GM03348 (cell line): ENCODE measurements around the gene CCDC188.
"Not testable (repeated sequence)": the region's sequence is repeated elsewhere in the genome, so short reads cannot be mapped to it uniquely, and the experiment has no call there.

Experiments used
- DNase-seq: peaks from one replicate; pipeline ENCODE4 v3.0.0; 2012; ENCODE audit warnings: low spot score

CCDC188 gene

DNA sequence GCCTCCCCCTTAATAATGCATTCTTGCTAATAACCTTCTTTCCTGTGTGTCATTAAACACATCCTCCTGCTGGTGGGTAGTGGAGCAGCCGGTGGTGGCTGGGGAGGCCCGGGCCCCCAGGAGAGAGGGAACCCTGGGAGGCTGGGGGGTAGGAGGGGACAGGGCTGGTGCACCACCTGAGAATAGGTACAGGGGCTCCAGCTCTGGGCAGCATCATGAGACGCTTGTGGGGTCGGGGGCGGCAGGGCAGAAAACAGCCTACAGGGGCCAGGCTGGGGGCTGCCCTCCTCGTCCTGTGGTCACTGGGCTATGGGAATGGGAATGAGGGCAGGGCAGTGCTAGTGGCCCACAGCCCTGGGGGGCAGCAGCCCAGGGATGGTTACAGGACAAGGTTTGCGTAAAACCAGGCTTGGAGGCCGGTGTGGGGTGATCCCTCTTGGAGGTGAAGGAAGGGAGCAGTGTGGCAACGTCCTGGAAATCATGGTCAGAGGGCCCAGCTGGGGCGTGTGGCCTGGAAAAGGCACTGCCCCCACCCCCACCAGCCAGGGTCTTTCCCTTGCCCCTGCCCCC, 18.5 kb upstream of the CCDC188 start:
- DNase-seq, result no peak

DNA sequence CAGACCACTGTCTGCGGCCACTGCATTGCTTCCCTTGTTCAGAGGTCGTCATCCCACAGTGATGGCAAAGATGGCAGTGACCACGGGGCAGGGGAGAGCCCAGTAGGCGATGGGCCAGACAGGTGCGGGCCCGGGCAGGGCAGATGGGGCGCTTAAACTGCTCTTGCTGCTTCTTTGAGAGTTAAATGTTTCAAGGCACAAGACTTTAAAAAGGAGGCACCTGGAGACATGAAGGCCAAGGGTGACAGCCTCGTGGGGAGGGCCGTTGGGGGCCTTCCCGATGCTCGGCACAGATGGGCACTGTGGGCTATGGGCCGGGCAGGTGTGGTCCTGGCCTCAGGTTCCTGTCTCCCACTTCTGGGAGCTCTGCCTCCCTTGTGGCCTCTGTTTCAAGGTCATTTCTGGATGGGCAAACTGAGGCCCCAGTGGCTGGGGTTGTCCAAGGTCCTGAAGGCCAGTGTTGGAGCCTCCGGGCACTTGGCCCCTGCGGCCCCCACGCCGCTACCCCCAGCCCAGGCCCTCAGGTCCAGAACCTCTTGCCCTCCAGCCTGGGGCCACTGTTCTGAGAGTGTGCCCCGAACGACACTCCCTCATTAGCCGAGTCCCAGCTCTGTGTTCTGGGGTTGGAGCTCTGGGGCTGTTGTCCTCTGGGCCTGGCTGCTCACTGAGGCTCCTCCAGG, 16.9 kb upstream of the CCDC188 start:
- no peak for DNase-seq

DNA sequence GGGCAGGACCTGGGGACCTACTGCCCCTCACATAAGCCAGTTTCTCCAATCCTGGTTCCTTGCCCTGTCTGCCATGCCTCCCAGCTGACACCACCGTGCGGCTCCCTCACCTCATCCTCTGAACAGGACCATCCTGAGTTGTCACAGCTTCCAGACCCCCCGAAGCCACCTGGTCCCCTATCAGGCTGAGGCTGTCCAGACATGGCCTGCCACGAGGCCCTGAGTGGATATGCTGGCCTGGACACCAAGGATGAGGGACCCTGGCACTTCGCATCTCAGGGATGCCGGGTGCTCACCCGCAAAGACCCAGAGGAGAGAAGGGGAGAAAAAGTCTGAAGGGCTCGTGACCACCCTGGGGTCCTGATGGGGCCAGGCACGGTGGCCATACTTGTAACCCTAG, 15.8 kb upstream of the CCDC188 start:
- no peak for DNase-seq

DNA sequence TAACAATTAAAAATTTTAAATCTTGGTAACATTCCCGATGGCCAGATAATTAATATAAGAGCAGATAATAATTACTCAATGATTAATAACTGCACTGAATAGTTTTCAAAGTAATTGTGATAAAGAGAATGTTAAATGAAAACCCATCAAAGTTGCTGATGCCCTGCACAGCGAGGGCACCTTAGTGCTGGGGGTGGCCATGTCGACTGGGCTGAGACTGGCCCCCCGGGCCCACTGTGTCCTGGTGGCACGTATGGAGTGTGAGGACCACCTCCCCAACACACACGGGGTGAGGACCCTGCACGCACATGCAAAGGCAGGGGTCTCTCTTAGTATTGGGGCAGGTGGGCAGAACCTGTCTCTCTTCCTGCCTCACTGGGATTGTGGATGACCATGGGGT, 15.1 kb upstream of the CCDC188 start:
- no peak for DNase-seq

DNA sequence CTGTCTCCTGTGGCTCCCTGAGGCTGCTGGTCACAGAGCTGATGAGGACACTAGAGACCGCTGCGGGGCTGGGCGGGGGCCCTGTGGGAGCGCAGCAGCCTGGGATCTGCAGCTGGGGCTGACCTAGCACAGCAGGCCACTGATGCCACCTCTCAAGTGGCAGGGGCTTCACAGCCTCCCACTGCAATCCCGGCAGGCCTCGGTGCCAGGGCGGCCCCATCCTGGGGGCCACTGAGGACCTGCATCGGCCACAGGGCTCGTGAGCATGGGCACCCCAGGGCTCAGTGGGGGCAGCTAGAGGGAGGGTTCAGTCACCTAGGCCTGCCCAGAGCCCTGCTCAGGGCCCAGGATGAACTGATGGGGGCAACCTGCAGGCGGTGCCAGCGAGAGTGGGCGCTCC, 14.6 kb upstream of the CCDC188 start:
- no peak for DNase-seq

DNA sequence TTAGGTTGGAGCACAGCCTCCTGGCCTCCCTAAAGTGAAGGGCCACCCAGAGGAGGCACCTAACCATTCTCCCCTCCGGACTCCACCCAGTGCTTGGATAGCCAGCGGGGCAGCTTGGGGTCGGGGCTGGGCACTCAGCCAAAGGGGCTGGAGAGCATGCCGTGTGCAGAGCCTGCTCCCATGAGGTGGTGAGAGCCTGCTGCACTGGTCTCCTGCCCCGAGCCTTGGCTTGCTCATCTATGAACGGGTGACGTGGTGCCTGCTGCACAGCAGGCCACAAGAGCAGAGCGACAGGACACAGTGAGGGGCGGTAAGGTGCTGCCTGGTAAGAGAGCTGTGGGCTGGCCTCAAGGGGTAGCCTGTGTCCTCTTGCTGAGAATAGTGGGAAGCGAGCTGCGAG, 14.0 kb upstream of the CCDC188 start:
- no peak for DNase-seq

DNA sequence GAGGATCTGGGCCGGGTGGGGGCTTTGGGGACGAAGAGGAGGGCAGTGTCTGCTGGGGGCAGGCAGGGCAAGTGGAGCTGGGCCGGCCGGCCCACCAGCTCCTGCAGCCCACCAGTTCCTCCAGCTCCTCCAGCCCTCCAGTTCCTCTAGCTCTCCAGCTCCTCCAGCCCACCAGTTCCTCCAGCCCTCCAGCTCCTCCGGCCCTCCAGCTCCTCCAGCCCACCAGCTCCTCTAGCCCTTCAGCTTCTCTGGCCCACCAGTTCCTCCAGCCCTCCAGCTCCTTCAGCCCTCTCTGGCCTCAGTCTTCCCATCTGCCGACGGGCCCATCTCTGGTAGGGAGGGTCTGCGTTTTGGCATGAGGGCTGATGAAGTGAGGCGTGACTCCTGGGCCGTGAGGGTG, 9.2 kb upstream of the CCDC188 start:
- DNase-seq, result no peak

DNA sequence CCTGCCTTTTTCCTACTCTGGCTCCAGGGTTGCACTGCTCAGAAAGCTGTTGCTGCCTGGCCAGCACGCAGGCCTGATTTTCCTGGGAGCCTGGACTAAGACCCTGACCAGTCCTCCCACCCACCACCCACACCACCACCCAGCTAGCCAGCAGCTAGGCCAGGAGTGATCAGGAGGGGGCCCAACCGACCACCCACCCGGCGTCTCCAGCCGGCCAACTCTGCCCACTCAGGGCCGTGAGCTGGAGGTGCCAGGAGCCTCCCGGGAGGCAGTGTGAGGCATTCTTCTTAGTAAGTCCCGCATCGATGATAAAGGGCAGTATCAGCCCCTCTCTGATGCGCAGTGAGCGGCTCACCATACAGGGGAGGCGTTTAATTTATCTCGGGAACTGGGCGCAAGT, 8.7 kb upstream of the CCDC188 start:
- not testable (repeated sequence) for DNase-seq

DNA sequence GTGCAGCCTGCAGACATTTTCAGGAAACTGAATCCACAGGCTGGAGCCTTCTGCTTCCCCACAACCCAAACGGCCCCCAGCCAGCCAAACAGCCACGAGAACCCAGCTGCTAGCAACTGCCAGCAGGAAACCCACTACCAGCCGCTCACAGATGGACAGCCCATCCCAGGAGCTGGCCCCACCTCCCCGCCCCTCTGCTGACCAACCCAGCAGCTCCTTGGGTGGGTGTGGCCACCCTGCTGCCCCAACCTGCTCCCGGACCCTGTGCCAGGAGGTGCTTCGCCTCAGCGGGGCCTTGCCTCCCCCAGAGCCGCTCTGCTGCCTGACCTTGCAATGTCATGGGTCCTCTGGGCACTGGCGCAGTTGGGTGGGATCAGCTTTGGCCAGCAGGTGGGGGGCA, 8.2 kb upstream of the CCDC188 start:
- DNase-seq, result no peak

DNA sequence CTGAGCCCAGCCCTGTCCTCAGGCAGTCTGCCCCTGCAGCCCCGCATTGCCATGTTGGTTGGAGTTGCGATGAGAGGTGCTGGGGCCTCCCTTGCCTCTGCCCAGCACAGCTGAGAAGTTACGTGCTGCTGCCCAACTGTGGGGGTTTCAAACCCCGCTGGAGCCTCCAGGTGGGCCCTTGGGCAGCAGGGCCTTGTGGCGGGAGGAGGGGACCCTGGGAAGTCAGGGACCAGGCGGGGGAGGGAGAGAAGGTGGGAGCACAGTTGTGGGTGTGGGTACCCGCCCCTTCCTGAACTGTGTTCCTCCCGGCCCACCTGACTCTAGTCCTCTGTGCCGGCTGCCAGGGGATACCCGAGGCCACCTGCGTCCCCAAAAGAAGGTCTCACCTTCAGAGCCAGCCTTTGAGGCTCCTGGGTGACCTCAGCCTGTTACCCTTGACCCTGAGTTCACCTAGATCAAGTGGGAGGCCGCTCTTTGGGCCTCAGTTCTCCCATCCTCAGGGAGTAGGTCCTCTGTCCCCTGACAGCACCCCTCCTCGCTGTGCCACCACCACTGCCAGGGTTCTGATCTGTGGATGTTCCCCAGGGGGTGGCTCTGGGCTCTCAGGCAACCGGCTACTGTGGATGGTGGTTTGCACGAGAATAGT, 7.7 kb upstream of the CCDC188 start:
- DNase-seq, result no peak

DNA sequence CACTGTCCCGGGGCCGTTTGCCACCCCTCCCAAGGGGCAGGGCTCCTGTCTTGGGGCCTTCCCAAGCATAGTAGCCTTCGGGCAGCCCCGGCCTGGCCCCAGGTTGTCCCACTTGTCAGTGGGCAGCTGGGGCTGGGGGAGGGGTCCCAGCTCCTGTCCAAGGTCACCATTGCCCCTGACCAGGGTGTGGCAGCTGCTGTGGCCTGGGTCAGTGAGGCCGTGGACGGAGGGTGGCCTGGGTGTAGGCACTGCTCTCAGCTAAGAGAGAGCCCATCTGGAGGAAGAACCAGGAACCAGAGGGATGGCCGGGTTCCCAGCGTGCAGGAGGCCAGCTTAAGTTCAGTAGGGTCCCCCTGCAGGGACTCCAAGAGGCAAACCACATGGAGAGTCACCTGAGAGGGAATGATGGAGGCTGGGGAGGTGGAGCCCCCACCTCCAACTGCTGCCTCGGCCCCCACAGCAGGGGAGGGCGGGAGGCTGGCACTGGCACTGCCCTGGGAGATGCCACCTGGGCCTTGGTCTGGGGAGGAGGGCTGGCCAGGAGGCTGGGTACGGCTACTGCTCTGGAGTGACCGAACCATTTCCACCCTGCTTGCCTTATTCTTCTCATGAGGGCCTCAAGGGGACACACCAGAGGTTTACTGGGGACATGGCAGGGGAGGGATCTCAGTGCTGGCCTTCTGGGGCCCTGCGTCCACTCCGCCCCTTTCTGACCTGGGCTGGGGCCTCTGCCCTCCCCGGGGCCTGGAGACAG, 6.8 kb upstream of the CCDC188 start:
- DNase-seq, result no peak

DNA sequence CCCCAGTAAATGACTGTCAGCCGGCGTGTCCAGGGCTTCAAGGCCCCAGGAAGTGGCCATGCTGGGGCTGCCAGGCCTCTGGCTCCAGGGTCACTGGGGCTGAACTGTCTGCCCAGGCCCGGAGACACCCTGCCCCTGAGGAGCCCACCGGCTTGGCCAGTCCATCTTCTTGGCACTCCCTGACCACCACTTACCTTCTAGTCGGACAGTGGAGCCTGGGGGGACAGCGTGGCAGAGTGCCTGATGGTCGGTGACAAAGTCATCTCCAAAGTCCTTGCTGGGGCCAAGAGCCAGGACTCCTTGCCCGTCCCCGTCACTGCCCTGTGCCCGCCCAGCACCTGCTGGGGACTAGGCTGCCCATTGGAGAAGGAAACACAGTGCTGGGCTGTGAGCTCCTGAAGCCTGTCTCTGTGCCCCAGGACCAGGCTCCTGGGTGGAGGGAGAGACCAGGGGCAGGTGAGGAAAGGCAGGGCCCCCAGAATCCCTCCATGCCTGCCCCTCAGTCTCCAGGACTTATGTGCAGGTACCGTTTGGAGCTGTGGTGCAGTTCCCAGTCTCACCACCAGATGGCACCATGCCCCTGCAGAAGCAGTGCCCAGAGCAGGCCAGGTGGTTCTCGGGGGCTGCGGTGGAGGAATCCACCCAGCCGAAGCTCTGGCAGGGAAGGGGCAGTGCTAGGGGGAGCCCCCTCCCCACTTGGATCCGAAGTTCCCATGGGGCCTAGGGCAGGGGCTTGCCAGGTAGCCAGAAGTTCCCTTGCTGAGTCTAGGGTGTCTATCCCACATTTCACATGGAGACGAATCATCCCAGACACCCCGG, 6.0 kb upstream of the CCDC188 start:
- DNase-seq, result peak; percentile 89

DNA sequence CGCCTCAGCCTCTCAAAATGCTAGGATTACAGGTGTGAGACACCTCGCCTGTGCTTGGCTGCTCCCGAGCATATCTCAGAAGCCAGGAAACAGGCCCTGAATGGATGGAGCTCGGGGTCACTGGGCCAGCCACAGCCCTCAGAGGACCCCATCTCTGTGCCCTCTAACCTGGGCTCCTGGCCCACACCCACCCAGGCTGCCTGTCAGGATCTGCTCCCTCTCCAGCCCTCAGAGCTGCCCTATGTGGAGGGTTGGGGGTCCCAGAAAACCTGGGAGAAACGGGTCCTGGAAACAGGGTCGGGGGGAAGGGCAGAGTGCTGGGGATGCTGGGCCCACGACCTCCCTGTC, 5.2 kb upstream of the CCDC188 start:
- no peak for DNase-seq

DNA sequence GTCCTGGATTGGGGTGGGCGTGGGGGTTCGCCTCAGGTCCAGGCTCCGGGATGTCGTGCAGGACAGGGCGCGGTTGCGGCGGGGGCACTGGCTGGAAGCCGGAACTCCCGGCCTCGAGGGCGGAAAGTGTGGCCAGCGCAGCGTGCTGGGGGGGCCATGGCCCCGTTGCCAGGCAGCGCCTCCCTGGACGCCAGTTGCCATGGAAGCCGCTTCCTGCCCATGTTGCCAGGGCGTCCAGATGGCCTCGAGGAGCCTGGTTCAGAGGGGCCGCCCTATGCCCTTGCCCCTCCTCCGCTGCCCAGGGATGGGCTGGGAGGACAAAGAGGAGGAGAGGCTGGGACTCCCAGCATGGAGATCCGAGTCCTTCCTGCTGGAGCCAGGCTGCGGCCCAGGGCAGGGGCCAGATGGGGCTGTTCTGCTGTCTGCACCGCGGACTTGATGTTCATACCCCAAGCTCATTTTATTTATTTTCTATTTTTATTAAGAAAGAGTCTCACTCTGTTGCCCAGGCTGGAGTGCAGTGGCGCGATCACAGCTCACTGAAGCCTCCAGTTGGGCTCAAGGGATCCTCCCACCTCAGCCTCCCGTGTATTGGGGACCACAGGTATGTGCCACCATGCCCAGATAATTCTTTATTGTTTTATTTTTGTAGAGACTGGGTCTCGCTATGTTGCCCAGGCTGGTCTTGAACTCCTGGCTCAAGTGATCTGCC, 4.6 kb upstream of the CCDC188 start:
- no peak for DNase-seq

DNA sequence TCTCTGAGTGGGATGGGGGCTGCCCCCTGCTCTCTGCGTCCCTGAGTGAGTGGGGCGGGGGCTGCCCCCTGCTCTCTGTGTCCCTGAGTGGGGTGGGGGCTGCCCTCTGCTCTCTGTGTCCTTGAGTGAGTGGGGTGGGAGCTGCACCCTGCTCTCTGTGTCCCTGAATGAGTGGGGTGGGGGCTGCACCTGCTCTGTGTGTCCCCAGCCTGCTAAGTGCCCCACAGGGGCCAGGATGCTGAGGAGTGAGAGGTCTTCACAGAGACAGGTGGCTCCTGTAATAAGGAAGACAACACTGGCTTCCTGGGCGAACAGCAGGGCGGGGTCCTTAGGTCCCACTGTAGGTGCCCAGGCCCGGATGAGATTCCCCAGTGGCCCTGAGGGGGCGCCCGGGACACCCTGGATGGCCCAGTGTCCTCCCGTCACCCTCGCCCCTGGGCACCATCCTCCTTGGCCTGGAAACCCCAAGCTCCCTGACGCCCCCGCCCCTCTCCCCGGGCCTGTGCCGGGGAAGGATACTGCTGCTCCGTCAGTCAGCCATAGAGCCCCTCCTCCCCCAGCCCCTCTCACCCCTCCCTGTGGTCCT, 3.8 kb upstream of the CCDC188 start:
- DNase-seq, result no peak

DNA sequence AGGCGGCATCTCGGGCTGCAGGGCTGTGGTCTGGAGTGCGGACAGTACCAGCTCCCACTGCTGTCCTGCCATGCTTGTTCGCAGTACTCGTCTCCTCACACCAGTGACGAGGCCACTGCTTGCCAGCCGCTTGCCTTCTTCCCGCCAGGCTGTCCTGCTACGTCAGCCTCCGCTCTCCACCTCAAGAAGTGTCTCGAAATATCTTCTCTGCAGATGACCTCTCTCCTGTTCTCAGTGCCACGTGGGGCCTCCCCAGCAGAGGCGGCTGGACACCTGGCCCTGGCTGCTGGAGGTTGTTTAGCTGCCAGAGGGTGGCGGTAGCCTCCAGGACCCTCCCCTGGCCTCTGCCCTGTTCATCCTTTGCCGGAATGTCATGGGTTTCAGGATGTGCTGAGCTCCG, 3.1 kb upstream of the CCDC188 start:
- DNase-seq, result no peak

DNA sequence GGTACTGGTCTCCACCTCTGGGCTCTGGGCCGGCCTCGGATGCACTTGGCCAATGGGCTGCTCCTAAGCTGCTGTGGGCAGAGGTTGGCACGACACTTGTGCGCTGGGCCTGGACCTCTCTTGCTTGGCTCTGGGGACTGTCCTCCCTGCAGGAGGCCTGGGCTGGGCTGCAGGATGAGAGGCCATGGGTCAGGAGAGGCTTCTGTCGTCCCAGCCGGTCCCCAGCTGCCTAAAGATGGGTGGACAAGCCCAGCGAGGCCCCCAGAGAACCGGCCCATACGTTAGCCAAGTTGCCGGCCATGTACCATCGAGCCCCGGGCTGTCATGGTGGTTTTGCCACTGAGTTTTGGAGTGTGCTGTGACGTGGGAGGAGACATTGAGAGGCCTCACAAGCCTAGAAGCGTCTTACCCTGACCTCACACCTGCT, 1.6 kb upstream of the CCDC188 start:
- no peak for DNase-seq

DNA sequence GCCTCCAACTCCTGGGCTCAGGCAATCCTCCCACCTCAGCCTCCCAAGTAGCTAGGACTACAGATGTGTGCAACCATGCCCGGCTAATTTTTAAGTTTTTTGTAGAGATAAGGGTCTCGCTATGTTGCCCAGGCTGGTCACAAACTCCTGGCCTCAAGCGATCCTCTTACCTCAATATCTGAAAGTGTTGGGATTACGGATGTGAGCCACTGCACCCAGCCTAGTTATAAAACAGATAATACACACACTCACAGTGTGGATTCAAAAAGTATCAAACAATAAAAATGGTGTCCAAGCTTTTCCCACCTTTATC, 377 bp upstream of the CCDC188 start:
- DNase-seq, result no peak

DNA sequence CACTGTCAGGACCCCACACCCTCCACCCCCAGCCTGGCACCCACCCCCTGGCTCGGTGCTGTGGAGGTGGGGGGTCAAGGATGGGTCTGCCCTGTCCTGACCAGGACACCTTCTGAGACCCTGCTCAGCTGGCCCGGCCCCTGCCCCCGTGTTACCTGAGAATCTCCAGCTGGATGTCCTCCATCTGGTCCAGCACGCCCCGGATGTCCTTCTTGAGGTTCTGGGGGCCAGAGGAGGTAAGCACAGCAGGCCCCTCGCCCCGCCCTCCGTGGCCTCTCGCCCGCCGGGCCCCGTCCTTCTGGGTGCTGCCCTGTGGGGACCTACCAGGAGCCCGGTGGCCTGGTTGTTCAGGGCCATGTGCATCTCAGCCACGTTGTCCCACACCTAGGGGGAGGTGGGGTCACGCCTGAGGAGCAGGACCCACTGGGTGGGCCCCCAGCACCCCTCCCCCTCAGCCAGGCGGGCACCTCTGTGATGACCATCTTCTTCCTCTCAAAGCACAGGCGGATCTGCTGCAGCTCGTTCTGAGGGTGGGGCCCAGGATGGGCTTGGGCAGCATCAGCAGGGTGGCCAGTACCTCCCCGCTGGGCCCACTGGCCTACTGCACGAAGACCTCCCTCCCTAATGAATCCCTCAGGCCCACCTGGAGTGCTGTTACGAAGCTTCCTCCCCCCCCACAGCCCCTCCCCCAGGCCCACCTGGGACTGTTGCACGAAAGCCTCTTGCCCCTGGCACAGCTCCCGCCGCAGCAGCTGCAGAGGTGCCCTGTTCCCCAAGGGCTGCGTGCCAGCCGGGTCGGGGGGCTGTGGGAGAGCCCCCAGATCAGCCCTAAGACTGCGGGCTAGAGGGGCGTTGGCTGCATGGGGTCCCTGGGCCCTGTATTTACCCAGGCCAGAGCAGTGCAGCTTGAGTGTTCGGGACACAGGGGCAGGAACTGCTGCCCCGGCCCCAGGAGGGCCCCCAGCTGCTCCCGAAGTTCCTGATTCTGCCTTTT, 1.3 kb downstream of the CCDC188 start:
- no peak for DNase-seq

DNA sequence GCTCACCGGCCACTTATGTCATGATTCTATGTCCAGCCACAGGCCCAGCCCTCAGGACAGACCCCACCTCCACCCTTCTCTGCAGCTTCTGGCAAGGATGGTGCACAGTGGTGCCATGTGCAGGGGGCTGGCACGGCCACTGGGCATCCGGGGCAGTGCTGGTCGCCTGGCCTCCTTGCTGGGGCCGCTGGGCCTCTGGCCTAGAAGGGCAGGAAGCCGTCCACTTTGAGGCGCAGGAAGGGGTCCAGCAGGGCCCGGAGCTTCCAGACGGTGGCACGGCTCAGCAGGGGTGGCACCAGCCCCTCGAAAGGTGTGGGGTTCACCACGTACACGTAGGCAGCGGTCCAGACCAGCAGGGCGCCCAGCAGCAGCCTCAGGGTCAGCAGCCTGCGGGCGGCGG, 2.4 kb downstream of the CCDC188 start:
- DNase-seq, result no peak
